IMR-90 (cell line): ENCODE measurements around the gene MPND. TPM values are rescaled to one million over a fixed set of nuclear protein-coding genes. Genes with fewer than 3 reads are reported as not detected.
A peak's percentile ranks its signal among the peaks of the same experiment; 100 is the strongest.

Experiments used
- ATAC-seq: fragments of 200-7000 bp; cut with Tn5 transposase; 2 replicates; pipeline ENCODE4 v1.9.1; 2020; ENCODE audit warnings: low read depth, mild to moderate bottlenecking, moderate library complexity
- BruUV-seq: library from RNA; stranded (reverse); fragments of 400-500 nt; replicated peaks from 2 replicates; lab custom pipeline; 2021; lab: Mats Ljungman, UMichigan
- CTCF ChIA-PET: fragments of 300-600 bp; formaldehyde crosslinking; extraction: SDS; loops from one replicate; lab custom pipeline; 2021; ENCODE audit warnings: antibody characterized with exemption; lab: Yijun Ruan, JAX
- POLR2A ChIA-PET: fragments of 300-600 bp; sonication (Branson Sonifier 250); formaldehyde crosslinking; loops from one replicate; lab custom pipeline; 2022; ENCODE audit warnings: antibody characterized with exemption; ENCODE audit not compliant: unreplicated experiment; lab: Charles Lee
- DNase-seq: peaks from one replicate; pipeline ENCODE4 v3.0.0; 2013
- H2AFZ ChIP-seq: replicated peaks from 2 replicates; pipeline ENCODE3; 2013; ENCODE audit warnings: low read length, mild to moderate bottlenecking; ENCODE audit not compliant: poor library complexity
- H2AK5ac ChIP-seq: 2 replicates; pipeline ENCODE4 v1.6.1; 2013; ENCODE audit warnings: low read depth, low read length, inconsistent platforms
- H2AK9ac ChIP-seq: replicated peaks from 2 replicates; pipeline ENCODE3; 2013; ENCODE audit warnings: mild to moderate bottlenecking, low read depth, low read length, moderate library complexity; ENCODE audit not compliant: poor library complexity
- H2BK120ac ChIP-seq: 2 replicates; pipeline ENCODE4 v1.6.1; 2013; ENCODE audit warnings: low read depth, low read length, inconsistent platforms
- H2BK15ac ChIP-seq: 3 replicates; pipeline ENCODE4 v1.6.1; 2013; ENCODE audit warnings: low read depth, low read length, inconsistent platforms
- H2BK20ac ChIP-seq: 2 replicates; pipeline ENCODE4 v1.6.1; 2013; ENCODE audit warnings: low read depth, mild to moderate bottlenecking, inconsistent platforms, low read length, moderate library complexity
- H2BK5ac ChIP-seq: 2 replicates; pipeline ENCODE4 v1.6.1; 2013; ENCODE audit warnings: mild to moderate bottlenecking, low read depth, low read length, inconsistent platforms; ENCODE audit not compliant: poor library complexity, severe bottlenecking
- H3K14ac ChIP-seq: replicated peaks from 2 replicates; pipeline ENCODE4 v1.6.1; 2013; ENCODE audit warnings: low read depth, low read length, inconsistent platforms
- H3K18ac ChIP-seq: 2 replicates; pipeline ENCODE4 v1.6.1; 2013; ENCODE audit warnings: low read depth, low read length, control low read depth
- H3K23ac ChIP-seq: 2 replicates; pipeline ENCODE4 v1.6.1; 2013; ENCODE audit warnings: low read depth, low read length, inconsistent platforms
- H3K27ac ChIP-seq: 2 replicates; pipeline ENCODE4 v1.5.1; 2013; ENCODE audit warnings: mild to moderate bottlenecking, control low read depth, low read length; ENCODE audit not compliant: insufficient read depth
- H3K27me3 ChIP-seq: 2 replicates; pipeline ENCODE4 v1.6.1; 2013; ENCODE audit warnings: low read length; ENCODE audit not compliant: control insufficient read depth, insufficient read depth
- H3K36me3 ChIP-seq: 2 replicates; pipeline ENCODE4 v1.6.1; 2013; ENCODE audit warnings: low read length, mixed read lengths; ENCODE audit not compliant: control insufficient read depth, insufficient read depth
- H3K4ac ChIP-seq: 2 replicates; pipeline ENCODE4 v1.6.1; 2013; ENCODE audit warnings: low read depth, low read length, inconsistent platforms
- H3K4me1 ChIP-seq: 2 replicates; pipeline ENCODE4 v1.6.1; 2013; ENCODE audit warnings: low read length, mixed read lengths; ENCODE audit not compliant: control insufficient read depth, insufficient read depth
- H3K4me2 ChIP-seq: 2 replicates; pipeline ENCODE4 v1.6.1; 2013; ENCODE audit warnings: low read depth, mild to moderate bottlenecking, control low read depth, low read length, moderate library complexity
- H3K4me3 ChIP-seq: 2 replicates; pipeline ENCODE4 v1.5.1; 2013; ENCODE audit warnings: low read depth, mild to moderate bottlenecking, control low read depth, low read length, moderate library complexity; ENCODE audit not compliant: insufficient read depth
- H3K56ac ChIP-seq: 2 replicates; pipeline ENCODE4 v1.6.1; 2013; ENCODE audit warnings: low read length, inconsistent platforms; ENCODE audit not compliant: insufficient read depth; ENCODE audit errors: extremely low read depth
- H3K79me1 ChIP-seq, 2 experiments: 2 replicates each; pipeline ENCODE4 v1.6.1; 2013; ENCODE audit warnings: low read length in 2 of 2, inconsistent platforms in 1 of 2, low read depth in 1 of 2
- H3K9ac ChIP-seq: 2 replicates; pipeline ENCODE4 v1.6.1; 2013; ENCODE audit warnings: low read depth, low read length, control low read depth
- H3K9me1 ChIP-seq: 2 replicates; pipeline ENCODE4 v1.6.1; 2013; ENCODE audit warnings: low read length, inconsistent platforms; ENCODE audit not compliant: insufficient read depth
- H3K9me3 ChIP-seq: 2 replicates; pipeline ENCODE4 v1.6.1; 2013; ENCODE audit warnings: low read length; ENCODE audit not compliant: control insufficient read depth, insufficient read depth
- H4K20me1 ChIP-seq: 2 replicates; pipeline ENCODE4 v1.6.1; 2013; ENCODE audit warnings: low read length, inconsistent platforms; ENCODE audit not compliant: insufficient read depth
- H4K5ac ChIP-seq: 2 replicates; pipeline ENCODE4 v1.6.1; 2013; ENCODE audit warnings: mild to moderate bottlenecking, low read depth, low read length, control low read depth
- H4K8ac ChIP-seq, 2 experiments: 2 replicates each; pipeline ENCODE4 v1.6.1; 2013; ENCODE audit warnings: low read depth in 2 of 2, low read length in 2 of 2, control low read depth in 1 of 2, inconsistent platforms in 1 of 2
- H4K91ac ChIP-seq: 2 replicates; pipeline ENCODE4 v1.6.1; 2013; ENCODE audit warnings: low read depth, low read length, inconsistent platforms; ENCODE audit not compliant: insufficient read depth
- BHLHE40 ChIP-seq: fragments of 150-350 bp; IDR thresholded peaks from 2 replicates; pipeline ENCODE4 v1.6.1; 2016; ENCODE audit warnings: mild to moderate bottlenecking, low read depth, low read length
- CEBPB ChIP-seq: IDR thresholded peaks from 2 replicates; pipeline ENCODE4 v1.6.1; 2012; ENCODE audit warnings: low read depth, low read length, improper control_type of control experiment
- CHD1 ChIP-seq: IDR thresholded peaks from 2 replicates; pipeline ENCODE4 v1.6.1; 2012; ENCODE audit warnings: low read depth, low read length, improper control_type of control experiment
- FOS ChIP-seq: fragments of 150-350 bp; IDR thresholded peaks from 2 replicates; pipeline ENCODE4 v1.6.1; 2016; ENCODE audit warnings: low read depth, low read length
- MAFK ChIP-seq: IDR thresholded peaks from 2 replicates; pipeline ENCODE4 v1.6.1; 2012; ENCODE audit warnings: low read depth, low read length, improper control_type of control experiment
- MAZ ChIP-seq: IDR thresholded peaks from 2 replicates; pipeline ENCODE4 v1.6.1; 2012; ENCODE audit warnings: low read depth, mild to moderate bottlenecking, low read length, improper control_type of control experiment, moderate library complexity, borderline replicate concordance
- MXI1 ChIP-seq: IDR thresholded peaks from 2 replicates; pipeline ENCODE4 v1.6.1; 2012; ENCODE audit warnings: low read depth, mild to moderate bottlenecking, low read length, moderate library complexity, borderline replicate concordance
- NFE2L2 ChIP-seq: fragments of 150-350 bp; IDR thresholded peaks from 2 replicates; pipeline ENCODE4 v1.6.1; 2016; ENCODE audit warnings: low read depth, mild to moderate bottlenecking, low read length
- POLR2A ChIP-seq: IDR thresholded peaks from 2 replicates; pipeline ENCODE4 v1.6.1; 2012; ENCODE audit warnings: mild to moderate bottlenecking, low read depth, low read length
- RAD21 ChIP-seq: IDR thresholded peaks from 2 replicates; pipeline ENCODE4 v1.6.1; 2012; ENCODE audit warnings: low read length, improper control_type of control experiment
- RCOR1 ChIP-seq: IDR thresholded peaks from 2 replicates; pipeline ENCODE4 v1.6.1; 2012; ENCODE audit warnings: mild to moderate bottlenecking, low read length, improper control_type of control experiment; ENCODE audit not compliant: insufficient replicate concordance
- RFX5 ChIP-seq: IDR thresholded peaks from 2 replicates; pipeline ENCODE4 v1.8.0; 2012; ENCODE audit warnings: low read depth, mild to moderate bottlenecking, low read length, moderate library complexity
- SMC3 ChIP-seq: fragments of 150-350 bp; IDR thresholded peaks from 2 replicates; pipeline ENCODE4 v1.6.1; 2016; ENCODE audit warnings: low read depth, mild to moderate bottlenecking, antibody characterized with exemption, low read length, moderate library complexity
- WGBS, 2 experiments: methylation state at CpG; one replicate each; pipeline versions ENCODE4 v1.1.5 to v1.1.7; 2013; ENCODE audit warnings: missing lambda C conversion rate in 2 of 2; ENCODE audit not compliant: insufficient read length in 1 of 2; ENCODE audit errors: extremely low coverage in 2 of 2; 5-methylcytosine and 5-hydroxymethylcytosine counted together
- dilution Hi-C: fragments of 300-500 bp; cut with HindIII; formaldehyde crosslinking; loops from one replicate; pipeline ENCODE4 v1.14.3; 2018; ENCODE audit warnings: low sequenced_read_pairs; ENCODE audit not compliant: unreplicated experiment
- in situ Hi-C: fragments of 300-500 bp; cut with MboI; formaldehyde crosslinking; loops from 3 replicates; pipeline ENCODE4 v1.14.3; 2019; ENCODE audit warnings: low sequenced_read_pairs, inconsistent platforms, mixed read lengths
- intact Hi-C: fragments of 100-400 bp; cut with micrococcal nuclease; formaldehyde crosslinking; loops from 2 replicates; pipeline ENCODE4 v1.10.0; 2022
- polyA plus RNA-seq, 3 experiments: library from polyadenylated mRNA; depleted of rRNA; stranded (reverse); fragments of >200 nt; gene quantifications; 2 replicates each; pipeline ENCODE4 v1.2.3, GENCODE V29; 2012; ENCODE audit warnings: low replicate concordance in 1 of 3
- total RNA-seq: library from RNA; depleted of rRNA; stranded (reverse); fragments of >200 nt; gene quantifications from 2 replicates; pipeline ENCODE4 v1.2.3, GENCODE V29; 2012
- TF ChIP-seq, protein P1 (sequence below): fragments of 150-350 bp; IDR thresholded peaks from 2 replicates; pipeline ENCODE4 v1.6.1; 2017; ENCODE audit warnings: mild to moderate bottlenecking, antibody characterized with exemption, low read length, low read depth

Gene MPND
- total and polyA plus RNA-seq, 2 of the 4 experiments (the other 2 are of a cell fraction), result 2.3 to 8.1 TPM

DNA sequence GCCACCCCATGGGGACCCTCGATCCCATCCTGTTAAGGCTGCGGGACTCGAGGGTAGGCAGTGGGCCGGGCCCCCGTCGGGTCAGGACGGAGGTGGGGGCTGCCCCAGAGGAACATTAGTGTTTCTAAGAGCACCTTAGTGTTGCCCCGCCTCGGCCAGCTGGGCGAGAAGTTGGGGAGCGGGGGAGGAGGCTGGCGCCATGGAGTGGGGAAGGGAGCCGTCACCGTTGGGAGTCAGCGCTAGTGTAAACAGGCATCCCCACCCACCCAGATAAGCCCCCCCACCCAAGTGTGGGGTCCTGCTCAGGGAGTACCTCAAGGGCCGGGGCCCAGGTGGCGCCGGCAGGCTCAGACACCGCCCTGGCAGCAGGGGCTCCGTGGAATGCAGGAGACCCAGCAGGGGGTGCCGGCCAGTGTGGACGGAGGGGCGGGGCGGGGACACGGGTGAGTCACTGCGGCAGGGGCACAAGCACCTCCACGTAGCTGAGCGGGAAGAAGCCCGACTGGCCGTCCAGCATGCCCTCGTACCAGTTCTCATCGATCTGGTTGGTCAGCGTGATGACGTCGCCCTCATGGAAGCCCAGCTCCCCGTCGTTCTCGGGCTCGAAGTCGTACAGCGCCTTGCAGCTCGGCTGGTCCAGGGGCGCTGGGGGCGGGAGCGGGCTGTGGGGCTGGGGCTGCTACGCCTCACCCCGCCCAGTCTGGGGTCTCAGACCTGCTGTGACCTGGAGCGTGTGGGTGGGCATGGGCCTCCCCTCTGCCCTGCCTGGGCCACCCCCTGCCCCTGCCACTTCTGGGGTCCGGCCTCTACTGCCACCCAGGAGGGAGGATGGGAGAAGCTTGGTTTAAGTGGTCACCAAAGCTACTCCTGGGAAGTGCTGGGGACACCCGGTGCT, 18.0 kb downstream of the MPND start:
- Histone ChIP-seq H3K23ac (no peak overlapping the region), H2AK9ac (peak overlapping the region; percentile 61), H3K18ac (no peak overlapping the region), H3K27ac (peak overlapping the region; percentile 12; the same call in 1 of the 2 replicates), H2BK120ac (no peak overlapping the region), H2AFZ (peak overlapping the region; percentile 48), H3K4me1 (peaks cover 10% of the 10 kb centered on the region; the same call in 1 of the 2 replicates), H3K56ac (no peak overlapping the region), H3K4ac (no peak overlapping the region), H3K4me2 (no peak overlapping the region), H3K27me3 (no peaks in the 10 kb centered on the region), H3K36me3 (peaks cover 64% of the 10 kb centered on the region), H2BK20ac (no peak overlapping the region), H3K9ac (no peak overlapping the region), H3K14ac (no peak overlapping the region), H2BK5ac (no peak overlapping the region), H4K20me1 (peaks cover 11% of the 10 kb centered on the region), H4K8ac (peak overlapping the region in 1 of 2 experiments; percentile 16; a peak in 1 of 4 replicates), H3K79me1 (peaks cover 8 to 29% of the 10 kb centered on the region in 2 experiments), H4K91ac (no peak overlapping the region), H3K9me1 (no peaks in the 10 kb centered on the region), H3K9me3 (no peaks in the 10 kb centered on the region), H2AK5ac (peak overlapping the region; percentile 51; the same call in 1 of the 2 replicates), H4K5ac (no peak overlapping the region), H2BK15ac (no peak overlapping the region), H3K4me3 (no peak overlapping the region)
- TF ChIP-seq FOS, result no peak
- no peak for TF ChIP-seq RCOR1
- no peak for TF ChIP-seq CEBPB
- no peak for TF ChIP-seq SMC3
- TF ChIP-seq MAFK, result no peak
- no peak for TF ChIP-seq MAZ
- no peak for TF ChIP-seq POLR2A
- no peak for TF ChIP-seq CHD1
- TF ChIP-seq BHLHE40, result no peak
- TF ChIP-seq, protein P1, sequence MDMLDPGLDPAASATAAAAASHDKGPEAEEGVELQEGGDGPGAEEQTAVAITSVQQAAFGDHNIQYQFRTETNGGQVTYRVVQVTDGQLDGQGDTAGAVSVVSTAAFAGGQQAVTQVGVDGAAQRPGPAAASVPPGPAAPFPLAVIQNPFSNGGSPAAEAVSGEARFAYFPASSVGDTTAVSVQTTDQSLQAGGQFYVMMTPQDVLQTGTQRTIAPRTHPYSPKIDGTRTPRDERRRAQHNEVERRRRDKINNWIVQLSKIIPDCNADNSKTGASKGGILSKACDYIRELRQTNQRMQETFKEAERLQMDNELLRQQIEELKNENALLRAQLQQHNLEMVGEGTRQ, result no peak
- no peak for TF ChIP-seq RFX5
- no peak for TF ChIP-seq RAD21
- no peak for TF ChIP-seq MXI1
- no peak for TF ChIP-seq NFE2L2
- DNase-seq (peak; percentile 54), ATAC-seq (no peak; the same call in 1 of the 2 replicates)
- intact Hi-C loops (no loop called here), in situ Hi-C loops (no loop called here), dilution Hi-C loops (no loop called here)
- no TSS peak for BruUV-seq
- WGBS, 2 experiments, result 80% methylated on average over 25 of the region's 50 CpGs; no CpG with 5 or more reads in 1 of the 2 experiments
- CTCF ChIA-PET, result interaction anchor here (0.6 kb wide), 1 partner anchor 9 kb away, joined by 3 read pairs; no protein-coding TSS in a partner anchor
- POLR2A ChIA-PET, result no interaction called here
